ENCODE results near the gene MAEL.

The MAEL gene

GRCh38 chr1:167057241-167057688 is 68.2 kb downstream of the MAEL start:
- peak; percentile 86 for DNase-seq

- peak; percentile 53 for DNase-seq
Observed at GRCh38 chr1:167059045-167059808, 70.1 kb downstream of the MAEL start.

- no peak for DNase-seq
Observed at GRCh38 chr1:167059809-167060107, 70.7 kb downstream of the MAEL start.

GRCh38 chr1:167060141-167061072 is 71.3 kb downstream of the MAEL start:
- DNase-seq, result no peak

- DNase-seq, result no peak
Observed at GRCh38 chr1:167061073-167061464, 72.0 kb downstream of the MAEL start.

GRCh38 chr1:167064621-167065020 is 75.5 kb downstream of the MAEL start:
- no peak for DNase-seq

GRCh38 chr1:167065471-167065870 is 76.4 kb downstream of the MAEL start:
- no peak for DNase-seq

- peak; percentile 67 for DNase-seq
Observed at GRCh38 chr1:167066333-167067122, 77.4 kb downstream of the MAEL start.

GRCh38 chr1:167067904-167068303 is 78.8 kb downstream of the MAEL start:
- no peak for DNase-seq

GRCh38 chr1:167068761-167069160 is 79.7 kb downstream of the MAEL start:
- no peak for DNase-seq

GRCh38 chr1:167071286-167071685 is 82.2 kb downstream of the MAEL start:
- DNase-seq, result no peak

Measured in NCI-H2171 treated with DMSO at 0.1 percent for 48 hours (cell line).